Ovary (tissue), 3 donors: Measurements from ENCODE around the gene PPP6C.

Experiments
- CTCF ChIP-seq, 3 donors: fragments of 450-650 bp in 2 of 3; fragments of 200-600 bp in 1 of 3; IDR thresholded peaks; one replicate each; pipeline versions ENCODE4 v1.5.1 to v1.8.0; 2016 to 2022; ENCODE audit warnings: antibody characterized with exemption in 3 of 3, mild to moderate bottlenecking in 1 of 3
- POLR2A ChIP-seq: fragments of 450-650 bp; IDR thresholded peaks from one replicate; pipeline ENCODE4 v1.6.1; 2017; ENCODE audit warnings: antibody characterized with exemption, mild to moderate bottlenecking, moderate library complexity
- donor health status: DM: no; HTN: no; CAD: no.

DNA sequence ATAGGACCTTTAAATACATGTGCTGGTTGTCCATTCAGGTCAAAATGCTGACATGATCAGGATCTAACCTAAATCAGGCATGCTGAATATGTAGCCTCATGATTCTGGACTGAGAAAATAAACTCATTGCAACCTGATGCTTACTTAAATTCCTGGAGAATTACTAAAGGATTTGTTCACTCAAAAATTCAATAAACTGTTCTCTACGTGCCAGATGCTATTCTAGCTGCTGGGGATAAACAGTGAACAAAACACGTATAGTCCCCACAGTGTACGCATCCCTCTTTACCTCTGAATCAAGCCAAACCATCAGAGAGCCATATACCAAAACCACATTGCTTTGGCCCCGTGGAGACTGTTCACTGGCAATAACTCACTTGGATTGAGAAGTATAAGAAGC, 52.4 kb downstream of the PPP6C start:
- TF ChIP-seq POLR2A: no peak
- TF ChIP-seq CTCF (IDR thresholded peaks at IDR 0.05): no peak
